ENCODE results near the gene DEF6. TPM values are rescaled to one million over a fixed set of nuclear protein-coding genes. Genes with fewer than 3 reads are reported as not detected.
"Not testable (repeated sequence)": the region's sequence is repeated elsewhere in the genome, so short reads cannot be mapped to it uniquely, and the experiment has no call there.

The DEF6 gene
- polyA plus RNA-seq, 4 donors = 3.2 to 7.0 (median 4.6) TPM

- not testable (repeated sequence) for DNase-seq (ENCODE audit: low read depth in 4 of 4, low spot score in 2 of 4)
Measured at GRCh38 chr6:35308543-35308942, 10.9 kb downstream of the DEF6 start.

GRCh38 chr6:35309611-35310264 lies 12.1 kb downstream of the DEF6 start:
- no peak for DNase-seq (ENCODE audit: low read depth in 4 of 4, low spot score in 2 of 4)

- DNase-seq (ENCODE audit: low read depth in 4 of 4, low spot score in 2 of 4) = no peak
Measured at GRCh38 chr6:35310265-35310831, 12.7 kb downstream of the DEF6 start.

- no peak for DNase-seq (ENCODE audit: low read depth in 4 of 4, low spot score in 2 of 4)
Measured at GRCh38 chr6:35311390-35312075, 13.9 kb downstream of the DEF6 start.

GRCh38 chr6:35312076-35312800 lies 14.6 kb downstream of the DEF6 start:
- no peak for DNase-seq (ENCODE audit: low read depth in 4 of 4, low spot score in 2 of 4)

GRCh38 chr6:35312807-35313206 lies 15.2 kb downstream of the DEF6 start:
- no peak for DNase-seq (ENCODE audit: low read depth in 4 of 4, low spot score in 2 of 4)

GRCh38 chr6:35317483-35318195 lies 20.0 kb downstream of the DEF6 start:
- no peak for DNase-seq (ENCODE audit: low read depth in 4 of 4, low spot score in 2 of 4)

GRCh38 chr6:35318196-35319171 lies 20.9 kb downstream of the DEF6 start:
- DNase-seq (ENCODE audit: low read depth in 4 of 4, low spot score in 2 of 4) = peak in 3 of 4 donors; percentile 70 to 79 (median 78)

- no peak for DNase-seq (ENCODE audit: low read depth in 4 of 4, low spot score in 2 of 4)
Measured at GRCh38 chr6:35319346-35320030, 21.9 kb downstream of the DEF6 start.

GRCh38 chr6:35320031-35320410 lies 22.4 kb downstream of the DEF6 start:
- DNase-seq (ENCODE audit: low read depth in 4 of 4, low spot score in 2 of 4) = no peak

- no peak for DNase-seq (ENCODE audit: low read depth in 4 of 4, low spot score in 2 of 4)
Measured at GRCh38 chr6:35321091-35321490, 23.5 kb downstream of the DEF6 start.

GRCh38 chr6:35327349-35328027 lies 29.9 kb downstream of the DEF6 start:
- no peak for DNase-seq (ENCODE audit: low read depth in 4 of 4, low spot score in 2 of 4)

- no peak for DNase-seq (ENCODE audit: low read depth in 4 of 4, low spot score in 2 of 4)
Measured at GRCh38 chr6:35328108-35328723, 30.6 kb downstream of the DEF6 start.

- not testable (repeated sequence) for DNase-seq (ENCODE audit: low read depth in 4 of 4, low spot score in 2 of 4)
Measured at GRCh38 chr6:35328965-35329364, 31.3 kb downstream of the DEF6 start.

- no peak for DNase-seq (ENCODE audit: low read depth in 4 of 4, low spot score in 2 of 4)
Measured at GRCh38 chr6:35330541-35331119, 33.0 kb downstream of the DEF6 start.

GRCh38 chr6:35332074-35332887 lies 34.7 kb downstream of the DEF6 start:
- not testable (repeated sequence) for DNase-seq (ENCODE audit: low read depth in 4 of 4, low spot score in 2 of 4)

GRCh38 chr6:35341557-35341956 lies 43.9 kb downstream of the DEF6 start:
- no peak for DNase-seq (ENCODE audit: low read depth in 4 of 4, low spot score in 2 of 4)

Measured in left renal cortex interstitium (tissue), 4 donors.